ENCODE data around the gene ZNF556. TPM values are rescaled to one million over a fixed set of nuclear protein-coding genes. Genes with fewer than 3 reads are reported as not detected.
"Not testable (repeated sequence)": the region's sequence is repeated elsewhere in the genome, so short reads cannot be mapped to it uniquely, and the experiment has no call there.

Gene ZNF556
- total RNA-seq, 1 experiment from 2014 or later: 0.05 TPM

DNA sequence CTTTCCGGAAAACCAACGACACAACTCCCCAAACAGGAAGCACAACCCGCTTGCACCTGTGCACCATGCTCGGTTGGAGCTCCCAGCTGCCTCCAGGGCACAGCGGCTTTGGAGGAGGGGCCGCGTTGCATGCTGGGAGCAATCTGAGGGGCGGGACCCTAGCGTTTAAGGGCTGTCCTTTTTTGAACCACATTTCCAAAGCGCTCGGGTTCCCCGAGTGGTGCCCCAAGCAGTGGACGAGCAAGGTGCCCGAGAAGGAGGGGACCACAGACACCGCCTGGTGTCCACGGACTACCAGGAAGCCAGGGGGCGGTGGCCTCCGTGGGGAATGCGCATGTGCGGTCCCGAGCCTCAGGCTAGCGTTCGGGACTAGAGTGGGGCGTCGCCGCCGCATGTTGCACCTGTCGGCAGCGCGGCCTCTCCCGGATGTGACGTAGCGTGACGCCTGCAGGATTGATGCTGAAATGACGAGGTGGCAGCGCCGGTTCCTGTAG, 21.6 kb downstream of the ZNF556 start:
- DNase-seq (ENCODE audit: low read depth, low spot score): no peak
- in situ Hi-C loops (cut with HindIII; ENCODE audit: low pct_unique_long_range_greater_than_20kb, low sequenced_read_pairs): no loop called here

DNA sequence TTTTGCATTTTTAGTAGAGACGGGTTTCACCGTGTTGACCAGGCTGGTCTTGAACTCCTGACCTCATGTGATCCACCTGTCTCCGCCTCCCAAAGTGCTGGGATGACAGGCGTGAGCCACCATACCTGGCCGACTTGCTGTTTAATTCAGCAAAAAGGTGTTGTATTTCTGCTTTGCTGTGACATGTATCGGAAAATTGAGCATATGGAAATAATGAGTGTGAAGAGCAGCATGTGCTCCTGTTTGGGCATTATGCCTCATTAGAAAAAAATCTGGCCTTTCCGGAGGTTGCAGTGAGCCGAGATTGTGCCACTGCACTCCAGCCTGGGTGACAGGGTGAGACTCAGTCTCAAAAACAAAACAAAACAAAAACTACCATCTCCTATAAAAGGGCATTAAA, 23.4 kb downstream of the ZNF556 start:
- in situ Hi-C loops (cut with HindIII; ENCODE audit: low pct_unique_long_range_greater_than_20kb, low sequenced_read_pairs); DNase-seq (ENCODE audit: low read depth, low spot score): not testable (repeated sequence)

DNA sequence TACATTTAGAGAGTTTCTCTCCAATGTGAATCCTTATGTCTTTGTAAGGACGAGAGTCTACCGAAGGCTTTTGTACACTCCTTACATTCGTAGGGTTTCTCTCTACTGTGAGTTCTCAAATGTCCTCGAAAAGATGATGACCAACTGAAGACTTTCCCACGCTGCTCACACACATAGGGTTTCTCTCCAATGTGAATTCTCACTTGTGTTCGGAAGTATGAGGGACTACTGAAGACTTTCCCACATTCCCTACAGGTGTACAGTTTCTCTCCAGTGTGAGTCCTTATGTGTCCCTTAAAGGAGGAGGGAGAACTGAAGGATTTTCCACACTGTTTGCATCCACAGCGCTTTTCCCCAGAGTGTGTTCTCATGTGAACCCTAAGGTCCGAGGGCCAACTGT, 29.6 kb downstream of the ZNF556 start:
- in situ Hi-C loops (cut with HindIII; ENCODE audit: low pct_unique_long_range_greater_than_20kb, low sequenced_read_pairs): no loop called here
- no peak for DNase-seq (ENCODE audit: low read depth, low spot score)

DNA sequence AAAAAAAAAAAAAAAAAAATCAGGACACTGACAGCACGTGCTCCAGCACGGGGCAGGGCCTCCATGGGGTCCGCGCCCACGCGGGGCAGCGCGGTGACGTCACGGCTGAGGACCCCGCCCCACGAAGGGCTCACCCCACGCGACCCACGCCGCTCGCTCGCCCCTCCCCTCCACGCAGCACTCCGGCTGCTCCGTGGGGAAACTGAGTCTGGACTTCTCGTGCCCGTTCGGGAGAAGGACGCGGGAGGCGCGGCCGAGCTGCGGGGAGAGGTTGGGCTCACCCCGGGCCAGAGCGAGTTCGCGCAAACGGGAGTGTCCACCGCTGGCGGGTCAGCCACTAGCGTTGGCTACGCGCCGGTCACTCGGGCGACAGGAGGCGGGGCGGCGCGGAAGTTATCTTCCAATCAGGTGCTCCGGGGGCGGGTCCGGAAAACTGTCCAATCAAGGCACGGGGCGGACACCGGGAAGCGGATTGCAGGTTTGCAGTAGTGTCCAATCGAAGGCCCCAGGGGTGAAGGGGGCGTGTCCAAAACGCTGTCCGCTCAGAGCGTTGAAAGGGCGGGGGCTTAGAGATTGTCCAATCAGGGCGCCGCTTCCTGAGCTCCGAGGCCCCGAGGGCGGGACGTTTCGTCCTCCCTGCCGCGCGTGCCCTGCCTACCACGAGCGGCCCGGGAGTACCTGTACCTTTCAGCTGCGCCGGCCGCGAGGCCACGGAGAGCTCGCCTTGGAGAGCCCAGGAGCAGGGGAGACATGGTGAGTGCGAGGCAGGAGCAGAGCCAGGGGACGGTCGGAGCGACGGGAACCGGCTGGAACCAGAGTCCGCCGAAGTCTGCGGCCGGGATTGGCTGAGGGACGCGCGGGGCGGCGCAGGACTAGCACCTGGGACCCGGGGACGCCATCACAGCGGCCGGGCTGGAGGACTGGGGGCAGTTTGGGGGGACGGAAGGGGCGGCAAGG, 33.4 kb downstream of the ZNF556 start, which contains the start of gene ZNF57:
Gene ZNF57, plus strand, starts transcription at position 633 of the 957 bp plus-strand sequence. Its CDS starts 118 bp downstream, at position 751.
- in situ Hi-C loops (cut with HindIII; ENCODE audit: low pct_unique_long_range_greater_than_20kb, low sequenced_read_pairs): no loop called here
- peak; percentile 98 for DNase-seq (ENCODE audit: low read depth, low spot score)

DNA sequence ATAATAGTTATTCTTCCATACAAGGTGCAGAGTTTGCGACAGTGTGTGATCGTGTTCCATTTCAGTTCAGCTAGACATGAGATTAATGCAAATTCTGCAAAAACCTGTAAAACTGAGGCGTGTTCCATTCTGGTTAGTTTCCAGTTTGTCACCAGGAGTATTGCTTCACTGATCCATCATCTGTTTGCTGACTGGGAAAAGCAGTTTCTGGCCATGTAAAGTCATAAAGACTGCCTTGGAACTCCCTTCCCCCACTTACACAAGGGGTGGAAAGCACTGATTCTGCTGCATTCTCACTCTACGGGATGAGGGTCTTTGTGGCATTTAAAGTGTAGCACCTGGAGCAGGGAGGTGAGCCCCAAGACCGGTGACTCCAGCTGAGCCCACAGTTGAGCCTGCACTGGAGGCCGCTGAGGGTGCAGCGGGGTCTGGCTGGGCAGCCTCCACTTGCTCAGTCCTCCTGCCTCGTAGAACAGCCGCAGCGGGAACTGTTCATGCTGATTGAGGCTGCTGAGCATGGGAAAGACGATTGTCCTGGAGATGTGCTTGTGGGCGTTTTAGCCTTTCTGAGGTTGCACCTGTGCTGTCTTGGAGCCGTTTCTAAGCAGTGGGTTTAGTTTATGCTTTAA, 35.6 kb downstream of the ZNF556 start:
- DNase-seq (ENCODE audit: low read depth, low spot score): no peak
- in situ Hi-C loops (cut with HindIII; ENCODE audit: low pct_unique_long_range_greater_than_20kb, low sequenced_read_pairs): no loop called here

DNA sequence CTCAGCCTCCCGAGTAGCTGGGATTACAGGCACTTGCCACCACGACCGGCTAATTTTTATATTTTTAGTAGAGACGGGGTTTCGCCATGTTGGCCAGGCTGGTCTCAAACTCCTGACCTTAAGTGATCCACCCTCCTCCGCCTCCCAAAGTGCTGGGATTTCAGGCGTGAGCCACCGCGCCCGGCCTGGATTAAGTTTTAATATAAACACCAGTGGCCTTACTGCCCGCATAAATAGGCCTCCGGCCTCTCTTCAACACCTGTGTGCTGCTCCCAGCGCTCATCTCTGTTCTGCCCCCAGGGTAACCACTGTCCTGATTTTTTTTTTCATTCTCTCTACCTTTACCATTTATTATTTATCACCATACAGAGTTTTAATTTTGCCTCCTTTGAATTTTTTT, 36.2 kb downstream of the ZNF556 start:
- DNase-seq (ENCODE audit: low read depth, low spot score); in situ Hi-C loops (cut with HindIII; ENCODE audit: low pct_unique_long_range_greater_than_20kb, low sequenced_read_pairs): not testable (repeated sequence)

DNA sequence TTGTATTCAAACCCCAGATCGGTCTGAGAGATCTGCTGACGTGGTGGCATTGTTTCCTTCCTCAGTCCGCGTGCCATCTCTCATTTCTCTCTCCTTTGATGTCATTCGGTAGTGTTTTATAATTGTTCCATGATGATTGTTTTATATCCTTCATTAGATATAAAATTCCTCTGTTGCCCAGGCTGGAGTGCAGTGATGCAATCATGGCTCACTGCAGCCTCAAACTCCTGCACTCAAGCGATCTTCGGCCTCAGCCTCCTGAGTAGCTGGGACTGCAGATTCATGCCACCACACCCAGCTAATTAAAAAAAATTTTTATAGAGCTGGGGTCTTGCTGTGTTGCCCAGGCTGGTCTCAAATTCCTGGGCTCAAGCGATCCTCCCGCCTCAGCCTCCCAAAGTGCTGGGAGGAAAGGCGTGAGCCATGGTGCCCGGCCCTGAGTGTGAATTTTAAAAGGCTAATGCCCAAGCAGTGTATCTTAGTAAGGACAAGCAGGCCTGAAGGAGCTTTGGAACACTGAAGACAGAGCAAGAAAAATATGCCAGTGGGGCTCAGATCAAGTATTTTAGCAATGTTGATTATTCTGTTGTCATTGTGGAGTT, 38.9 kb downstream of the ZNF556 start:
- in situ Hi-C loops (cut with HindIII; ENCODE audit: low pct_unique_long_range_greater_than_20kb, low sequenced_read_pairs): no loop called here
- no peak for DNase-seq (ENCODE audit: low read depth, low spot score)

DNA sequence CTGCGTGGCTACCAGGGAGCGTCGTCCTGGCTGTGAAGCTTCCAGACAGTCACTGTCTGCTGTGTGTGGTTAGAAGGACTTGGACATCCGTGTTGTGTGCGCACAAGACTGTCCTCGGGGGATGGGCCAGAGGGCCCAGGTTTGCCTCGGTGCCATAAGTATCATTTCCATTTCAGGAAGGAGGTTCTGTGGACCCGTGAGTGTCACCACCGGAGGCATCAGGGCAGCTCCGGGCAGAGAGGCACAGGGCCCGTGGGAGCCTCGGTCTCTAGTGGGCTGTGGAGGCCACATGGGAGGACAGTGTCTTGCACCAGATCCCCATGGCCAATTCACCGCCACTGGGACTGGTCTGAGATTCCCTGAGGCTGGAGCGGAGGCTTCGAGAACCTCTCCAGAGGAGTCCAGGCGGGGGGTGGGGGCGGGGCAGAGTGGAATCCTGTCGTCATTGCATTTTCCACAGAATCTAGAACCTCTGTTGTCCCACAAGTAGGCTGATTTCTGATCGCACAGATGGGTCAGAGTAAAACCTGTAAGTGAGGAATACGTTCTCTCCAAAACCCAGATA, 39.6 kb downstream of the ZNF556 start:
- no peak for DNase-seq (ENCODE audit: low read depth, low spot score)
- in situ Hi-C loops (cut with HindIII; ENCODE audit: low pct_unique_long_range_greater_than_20kb, low sequenced_read_pairs): no loop called here

DNA sequence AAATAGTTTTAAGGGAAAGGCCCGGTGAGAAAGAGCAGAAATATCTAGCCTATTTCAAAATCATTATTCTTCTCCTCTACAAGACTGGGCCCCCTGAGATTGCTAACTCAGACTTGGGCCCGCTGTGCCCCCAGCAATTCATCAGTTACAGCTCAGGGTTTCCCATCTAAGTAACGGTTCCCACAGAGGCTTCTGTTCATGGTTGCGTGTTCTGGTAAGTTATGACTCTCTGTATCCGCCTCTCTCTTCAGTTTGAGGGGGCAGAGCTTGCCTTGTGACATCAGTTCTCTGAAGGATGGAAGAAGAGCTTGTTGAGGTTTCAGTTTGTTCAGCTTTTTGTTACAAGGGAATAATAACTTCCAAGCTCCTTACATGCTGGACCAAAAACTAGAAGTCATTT, 45.2 kb downstream of the ZNF556 start:
- in situ Hi-C loops (cut with HindIII; ENCODE audit: low pct_unique_long_range_greater_than_20kb, low sequenced_read_pairs): no loop called here
- no peak for DNase-seq (ENCODE audit: low read depth, low spot score)

DNA sequence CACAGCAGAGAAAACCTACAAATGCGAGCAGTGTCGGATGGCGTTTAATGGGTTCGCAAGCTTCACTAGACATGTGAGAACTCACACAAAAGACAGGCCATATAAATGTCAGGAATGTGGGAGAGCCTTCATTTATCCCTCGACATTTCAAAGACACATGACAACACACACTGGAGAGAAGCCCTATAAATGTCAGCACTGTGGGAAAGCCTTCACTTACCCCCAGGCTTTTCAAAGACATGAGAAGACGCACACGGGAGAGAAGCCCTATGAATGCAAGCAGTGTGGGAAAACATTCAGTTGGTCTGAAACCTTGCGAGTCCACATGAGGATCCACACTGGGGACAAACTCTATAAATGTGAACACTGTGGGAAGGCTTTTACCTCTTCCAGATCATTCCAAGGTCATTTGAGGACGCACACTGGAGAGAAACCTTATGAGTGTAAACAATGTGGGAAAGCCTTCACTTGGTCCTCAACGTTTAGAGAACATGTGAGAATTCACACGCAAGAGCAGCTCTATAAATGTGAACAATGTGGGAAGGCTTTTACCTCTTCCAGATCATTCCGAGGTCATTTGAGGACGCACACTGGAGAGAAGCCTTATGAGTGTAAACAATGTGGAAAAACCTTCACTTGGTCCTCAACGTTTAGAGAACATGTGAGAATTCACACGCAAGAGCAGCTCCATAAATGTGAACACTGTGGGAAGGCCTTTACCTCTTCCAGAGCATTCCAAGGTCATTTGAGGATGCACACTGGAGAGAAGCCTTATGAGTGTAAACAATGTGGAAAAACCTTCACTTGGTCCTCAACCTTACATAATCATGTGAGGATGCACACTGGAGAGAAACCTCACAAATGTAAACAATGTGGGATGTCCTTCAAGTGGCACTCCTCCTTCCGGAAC, 50.4 kb downstream of the ZNF556 start:
- no peak for DNase-seq (ENCODE audit: low read depth, low spot score)
- in situ Hi-C loops (cut with HindIII; ENCODE audit: low pct_unique_long_range_greater_than_20kb, low sequenced_read_pairs): no loop called here

DNA sequence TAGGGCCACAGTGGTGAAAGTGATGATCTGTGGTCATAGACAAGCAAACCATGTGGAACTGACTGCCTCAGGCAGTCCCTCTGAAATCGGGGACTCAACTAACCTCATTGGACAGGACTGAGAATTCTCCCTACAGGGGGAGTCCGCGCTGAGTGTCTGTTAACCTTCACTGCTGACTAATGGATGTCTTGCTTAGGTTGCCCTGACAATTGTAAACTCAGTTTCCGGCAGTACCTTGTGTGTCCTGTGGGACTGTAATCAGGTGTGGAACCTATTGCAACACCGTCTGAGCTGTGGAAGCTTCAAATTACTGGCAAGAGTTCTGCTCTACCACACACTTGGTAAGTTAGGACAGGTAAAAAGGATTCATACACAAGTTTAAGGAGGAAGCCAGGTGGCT, 55.9 kb downstream of the ZNF556 start:
- DNase-seq (ENCODE audit: low read depth, low spot score): no peak
- in situ Hi-C loops (cut with HindIII; ENCODE audit: low pct_unique_long_range_greater_than_20kb, low sequenced_read_pairs): no loop called here

DNA sequence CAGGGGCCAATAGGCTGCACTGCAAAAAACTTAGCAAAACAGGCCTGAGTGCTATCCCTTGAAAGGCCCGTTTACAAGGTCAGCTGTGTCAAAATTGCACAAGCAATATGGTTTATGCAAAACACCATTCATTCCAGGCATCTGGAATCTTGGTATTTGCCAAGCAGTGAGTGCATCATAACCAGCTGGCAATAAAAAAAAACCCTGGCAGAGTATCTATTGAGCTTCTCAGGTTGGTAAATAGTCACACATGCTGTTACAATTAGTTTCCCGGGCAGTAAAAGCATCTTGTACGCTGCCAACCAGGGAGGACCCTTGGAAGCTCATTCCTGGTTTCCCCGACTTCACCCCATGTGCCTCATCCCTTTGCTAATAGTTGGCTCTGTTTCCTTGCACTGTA, 56.4 kb downstream of the ZNF556 start:
- no peak for DNase-seq (ENCODE audit: low read depth, low spot score)
- in situ Hi-C loops (cut with HindIII; ENCODE audit: low pct_unique_long_range_greater_than_20kb, low sequenced_read_pairs): no loop called here

DNA sequence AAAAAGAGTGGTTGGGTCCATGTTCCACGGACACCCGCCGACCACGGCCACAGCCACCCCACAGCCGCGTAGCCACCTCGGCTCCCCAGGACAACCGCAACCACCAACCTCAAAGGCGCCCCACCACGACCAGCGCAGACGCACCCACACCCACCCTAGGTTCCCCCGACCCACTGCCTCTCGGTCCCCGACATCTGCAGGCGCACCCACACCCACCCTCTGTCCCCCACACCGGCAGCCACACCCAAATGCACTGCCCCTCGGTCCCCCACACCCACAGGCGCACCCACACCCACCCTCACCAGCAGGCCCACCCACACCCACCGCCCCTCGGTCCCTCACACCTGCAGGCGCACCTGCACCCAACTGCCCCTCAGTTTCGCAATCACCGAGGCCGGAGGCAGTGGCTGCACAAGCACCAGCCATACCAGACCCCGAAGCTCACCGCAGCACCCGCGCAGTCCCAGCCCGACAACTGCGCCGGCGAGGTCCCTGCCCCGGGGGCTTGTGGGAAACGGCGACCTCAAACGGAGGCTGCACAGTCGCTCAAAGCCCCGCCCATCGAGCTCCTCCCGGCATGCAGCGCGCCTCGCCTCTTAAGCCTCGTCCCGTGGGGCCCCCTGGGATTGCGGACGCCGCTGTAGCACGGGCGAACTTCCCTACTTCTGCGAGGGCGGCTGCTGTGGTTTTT, 59.4 kb downstream of the ZNF556 start:
- DNase-seq (ENCODE audit: low read depth, low spot score): no peak
- in situ Hi-C loops (cut with HindIII; ENCODE audit: low pct_unique_long_range_greater_than_20kb, low sequenced_read_pairs): no loop called here

DNA sequence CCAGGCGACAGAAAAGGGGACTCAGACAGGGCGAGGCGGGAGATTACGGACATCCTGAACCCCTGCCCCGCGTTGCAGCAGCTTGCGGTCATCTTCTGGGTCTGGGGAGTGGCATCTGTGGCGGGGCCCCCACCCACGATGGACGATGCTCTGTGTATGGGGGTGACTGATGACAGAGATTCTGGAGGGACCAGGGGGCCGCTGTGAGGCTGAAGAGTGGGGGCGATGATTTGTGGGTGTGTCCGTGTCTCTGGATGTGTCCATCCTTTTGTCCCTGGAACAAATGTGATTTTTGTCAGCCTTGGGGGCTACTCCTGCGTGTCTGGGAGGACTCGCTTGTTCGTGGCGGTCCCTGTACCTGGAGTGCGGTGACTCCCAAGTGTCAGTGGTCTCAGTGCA, 59.9 kb downstream of the ZNF556 start:
- in situ Hi-C loops (cut with HindIII; ENCODE audit: low pct_unique_long_range_greater_than_20kb, low sequenced_read_pairs): no loop called here
- no peak for DNase-seq (ENCODE audit: low read depth, low spot score)

Data from SK-MEL-5 (cell line).